Epithelial cell of proximal tubule (primary cell): ENCODE data around the gene EOGT. TPM values are rescaled to one million over a fixed set of nuclear protein-coding genes. Genes with fewer than 3 reads are reported as not detected.

Source experiments
- DNase-seq: peaks from one replicate; pipeline ENCODE4 v3.0.0-alpha.2; 2011; ENCODE audit warnings: low read depth
- H3K4me3 ChIP-seq: 2 replicates; pipeline ENCODE4 v1.5.1; 2011; ENCODE audit warnings: low read depth, mild to moderate bottlenecking, low read length
- CTCF ChIP-seq: conservative IDR thresholded peaks from 2 replicates; pipeline ENCODE4 v1.5.1; 2012; ENCODE audit warnings: low read depth, mild to moderate bottlenecking, low read length
- total RNA-seq: library from RNA; depleted of rRNA; stranded (reverse); fragments of >200 nt; gene quantifications from 2 replicates; pipeline ENCODE4 v1.2.3, GENCODE V29; 2015

Gene EOGT
- total RNA-seq, 1 donor from 2014 or later = 22.5 TPM

DNA sequence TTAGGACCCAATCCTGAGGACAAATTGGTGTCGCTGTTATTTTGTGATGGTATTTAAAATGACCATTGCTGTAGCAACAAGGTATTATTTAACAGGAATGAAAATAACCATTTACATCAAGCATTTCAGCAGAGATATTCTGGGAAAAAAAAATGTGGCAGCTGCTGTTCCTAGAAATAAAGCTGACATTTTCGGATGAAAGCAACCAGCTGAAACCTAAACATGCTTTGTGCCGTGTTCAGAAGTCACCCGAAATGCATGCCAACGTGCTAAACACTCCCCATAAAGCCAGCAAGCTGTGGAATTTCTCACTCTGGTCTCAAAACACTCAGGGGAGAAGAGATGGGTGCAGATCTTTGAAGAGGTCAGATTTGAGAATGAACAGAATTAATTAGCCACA, 49.6 kb downstream of the EOGT start:
- no peak for DNase-seq
- H3K4me3 ChIP-seq = no peak overlapping the region
- TF ChIP-seq CTCF = no peak

DNA sequence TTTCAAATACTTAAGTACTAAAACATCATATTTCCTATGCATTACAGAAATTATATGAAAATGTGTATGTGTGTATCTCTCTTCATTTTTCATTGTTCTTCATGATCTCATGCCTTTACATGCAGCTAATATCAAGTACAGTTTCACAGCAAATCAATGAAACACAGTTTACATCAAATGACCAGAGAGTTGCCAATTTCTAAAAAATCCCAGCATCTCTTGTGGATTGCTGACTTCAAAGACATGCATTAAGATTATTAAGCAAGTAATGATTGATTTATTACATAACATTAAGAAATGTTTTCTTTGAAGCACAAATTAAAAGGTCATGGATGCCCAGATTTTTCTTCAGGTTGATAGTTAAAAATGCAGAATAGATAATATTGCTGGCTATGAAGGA, 50.1 kb downstream of the EOGT start:
- no peak for DNase-seq

DNA sequence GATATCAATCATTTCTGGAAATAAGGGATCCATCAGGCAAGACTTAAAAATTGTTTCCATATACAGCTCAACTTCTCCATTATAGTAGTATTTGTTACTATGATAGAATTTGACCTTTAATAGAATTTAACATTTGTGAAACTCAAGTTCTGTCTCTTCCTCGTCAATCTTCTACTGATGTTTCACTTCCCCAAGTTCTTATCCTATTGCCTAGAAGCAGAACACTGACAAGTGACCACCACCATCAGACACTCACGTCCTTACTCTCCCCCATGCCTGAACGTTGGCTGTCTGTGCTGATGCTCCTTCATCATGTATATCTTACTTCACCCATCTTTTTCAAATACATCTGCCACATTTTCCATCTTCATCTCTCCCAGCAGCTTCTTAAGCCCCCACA, 54.6 kb downstream of the EOGT start:
- DNase-seq = no peak
- no peak for TF ChIP-seq CTCF
- H3K4me3 ChIP-seq = no peak overlapping the region

More for the DNA sequence above, 50.1 kb downstream of the EOGT start:
- H3K4me3 ChIP-seq = no peak overlapping the region
- TF ChIP-seq CTCF = no peak

DNA sequence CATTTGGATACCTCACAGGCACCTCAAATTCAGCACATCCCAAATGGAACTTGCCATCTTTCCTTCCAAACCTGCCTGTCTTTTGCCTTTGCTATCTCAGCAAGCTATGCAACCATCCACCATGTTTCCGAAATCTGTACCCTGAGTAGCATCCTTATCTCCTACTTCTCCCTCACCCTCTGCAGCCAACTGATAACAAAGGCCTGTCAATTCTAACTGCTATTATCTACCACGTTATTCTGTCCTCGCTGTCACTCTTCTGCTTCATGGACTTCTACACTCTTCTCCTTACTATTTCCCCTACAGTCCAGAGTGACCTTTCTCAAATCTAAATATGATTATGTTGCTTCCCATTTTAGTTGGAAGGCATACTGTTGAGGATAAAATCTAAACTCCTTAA, 55.6 kb downstream of the EOGT start:
- TF ChIP-seq CTCF = no peak
- DNase-seq = no peak
- no peak overlapping the region for H3K4me3 ChIP-seq

GRCh38 chr3:68953816-68954444, 59.6 kb downstream of the EOGT start:
- no peak for TF ChIP-seq CTCF
- no peak overlapping the region for H3K4me3 ChIP-seq
- no peak for DNase-seq

GRCh38 chr3:68945225-68945624, 68.3 kb downstream of the EOGT start:
- DNase-seq = no peak
- no peak overlapping the region for H3K4me3 ChIP-seq
- no peak for TF ChIP-seq CTCF

DNA sequence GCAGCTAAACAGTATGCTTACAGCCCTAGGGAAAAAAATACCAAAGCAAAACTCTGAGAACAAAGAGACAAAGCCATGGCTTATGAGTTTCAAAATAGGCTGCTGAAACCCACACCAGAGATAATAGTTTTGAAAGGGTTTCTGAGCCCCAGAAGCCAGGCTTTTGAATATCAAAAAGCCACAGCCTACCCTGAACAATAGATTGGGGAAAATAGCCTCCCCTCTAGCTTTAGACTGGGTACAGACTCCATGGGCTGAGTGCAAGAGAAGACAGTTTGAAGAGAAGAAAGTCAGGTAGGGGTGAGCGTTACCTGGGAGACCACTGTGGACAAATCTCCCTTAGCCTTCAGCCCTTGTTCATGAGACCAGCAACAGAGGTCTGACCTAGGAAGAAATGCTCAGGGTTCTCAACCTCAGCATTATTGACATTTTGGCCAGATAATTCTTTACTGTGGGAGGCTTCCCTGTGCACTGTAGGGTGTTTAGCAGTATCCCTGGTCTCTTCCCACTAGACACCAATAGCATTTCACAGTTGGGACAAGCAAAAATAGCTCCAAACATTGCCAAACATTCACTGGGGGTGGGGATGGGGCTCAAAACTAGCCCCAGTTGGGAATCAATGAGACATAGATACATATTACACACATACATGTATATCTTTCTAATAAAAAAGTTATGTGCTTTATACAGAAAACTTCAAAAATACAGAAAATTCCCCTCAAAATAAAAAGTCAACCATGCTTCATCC, 69.6 kb downstream of the EOGT start:
- H3K4me3 ChIP-seq = no peak overlapping the region
- TF ChIP-seq CTCF = no peak
- no peak for DNase-seq
